ENCODE results near the gene CMSS1. TPM values are rescaled to one million over a fixed set of nuclear protein-coding genes. Genes with fewer than 3 reads are reported as not detected.

The CMSS1 gene
- total RNA-seq, 1 experiment from 2014 or later, result 55.8 TPM

DNA sequence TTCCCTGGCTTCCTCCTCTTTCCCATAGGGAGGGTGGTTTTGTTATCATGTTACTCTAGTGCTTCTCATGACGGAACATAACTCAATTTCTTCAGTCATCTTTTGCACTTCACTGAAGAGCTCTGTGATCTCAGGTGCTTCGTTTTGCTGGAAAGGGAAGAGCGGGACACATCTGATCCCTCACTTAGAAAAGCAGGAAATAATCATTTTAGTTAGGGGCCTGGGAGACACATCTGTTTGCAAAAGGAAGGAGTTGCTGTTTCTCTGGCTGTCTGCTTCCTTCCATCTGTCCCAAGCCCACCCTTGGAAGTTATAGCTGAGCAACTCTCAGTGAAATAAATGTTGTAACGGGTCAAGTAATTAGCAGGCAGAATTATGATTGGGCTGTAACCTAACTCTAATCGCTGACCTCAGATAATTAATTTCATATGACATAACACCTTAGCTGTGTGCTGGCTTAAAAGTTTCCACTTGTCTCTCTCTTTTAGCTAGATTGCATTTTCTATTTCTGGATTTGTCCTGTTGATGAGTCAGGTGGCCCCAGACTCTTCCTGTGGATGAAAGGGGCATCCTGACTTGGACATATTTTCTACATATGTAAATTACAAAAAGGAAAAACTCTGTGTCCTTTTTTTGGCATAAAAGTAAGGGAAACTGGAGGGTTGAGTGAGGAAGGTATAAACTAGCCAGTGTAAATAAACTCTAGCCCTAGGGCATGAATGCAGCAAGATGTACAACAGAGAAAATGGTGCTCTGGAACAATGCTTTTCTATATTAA is 307.7 kb downstream of the CMSS1 start:
- H3K4me3 Mint-ChIP-seq (ENCODE audit: low read depth, unreplicated experiment), result no peak overlapping the region
- H3K36me3 Mint-ChIP-seq (ENCODE audit: insufficient read depth, unreplicated experiment), result no peaks in the 10 kb centered on the region
- BruUV-seq (replicated peaks), result no TSS peak
- no peaks in the 10 kb centered on the region for H3K27me3 Mint-ChIP-seq (ENCODE audit: unreplicated experiment)
- no peaks in the 10 kb centered on the region for H3K9me3 Mint-ChIP-seq (ENCODE audit: low read depth, unreplicated experiment)
- CTCF ChIA-PET, result no interaction called here
- intact Hi-C loops (cut with micrococcal nuclease; ENCODE audit: unreplicated experiment), result no loop called here
- TF ChIP-seq, protein P1, sequence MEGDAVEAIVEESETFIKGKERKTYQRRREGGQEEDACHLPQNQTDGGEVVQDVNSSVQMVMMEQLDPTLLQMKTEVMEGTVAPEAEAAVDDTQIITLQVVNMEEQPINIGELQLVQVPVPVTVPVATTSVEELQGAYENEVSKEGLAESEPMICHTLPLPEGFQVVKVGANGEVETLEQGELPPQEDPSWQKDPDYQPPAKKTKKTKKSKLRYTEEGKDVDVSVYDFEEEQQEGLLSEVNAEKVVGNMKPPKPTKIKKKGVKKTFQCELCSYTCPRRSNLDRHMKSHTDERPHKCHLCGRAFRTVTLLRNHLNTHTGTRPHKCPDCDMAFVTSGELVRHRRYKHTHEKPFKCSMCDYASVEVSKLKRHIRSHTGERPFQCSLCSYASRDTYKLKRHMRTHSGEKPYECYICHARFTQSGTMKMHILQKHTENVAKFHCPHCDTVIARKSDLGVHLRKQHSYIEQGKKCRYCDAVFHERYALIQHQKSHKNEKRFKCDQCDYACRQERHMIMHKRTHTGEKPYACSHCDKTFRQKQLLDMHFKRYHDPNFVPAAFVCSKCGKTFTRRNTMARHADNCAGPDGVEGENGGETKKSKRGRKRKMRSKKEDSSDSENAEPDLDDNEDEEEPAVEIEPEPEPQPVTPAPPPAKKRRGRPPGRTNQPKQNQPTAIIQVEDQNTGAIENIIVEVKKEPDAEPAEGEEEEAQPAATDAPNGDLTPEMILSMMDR (IDR thresholded peaks at IDR 0.05; ENCODE audit: unreplicated experiment), result no peak
- no peak overlapping the region for H3K27ac Mint-ChIP-seq (ENCODE audit: unreplicated experiment)
- peaks cover 14% of the 10 kb centered on the region for H3K4me1 Mint-ChIP-seq (ENCODE audit: low read depth, unreplicated experiment)
- DNase-seq, result no peak

DNA sequence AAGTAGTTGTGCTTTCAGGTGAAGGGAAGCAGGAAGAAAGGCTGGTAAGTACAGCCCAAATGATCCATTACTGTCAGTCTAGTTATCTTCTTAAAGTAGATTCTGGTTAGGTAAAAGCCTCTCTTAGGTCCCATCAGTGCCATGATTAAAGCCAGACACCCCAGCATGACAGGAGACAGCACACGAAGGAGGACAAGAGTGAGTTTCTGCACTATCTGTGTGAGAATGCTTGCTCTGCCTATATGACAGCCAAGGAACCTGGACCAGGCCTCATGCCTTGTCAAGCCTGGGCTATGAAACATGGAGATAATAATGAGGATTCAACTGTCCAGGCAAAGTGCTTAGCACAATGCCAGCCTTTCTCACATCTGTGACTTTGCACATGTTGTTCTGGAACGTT is 310.1 kb downstream of the CMSS1 start:
- Mint-ChIP-seq H3K4me1 (ENCODE audit: low read depth, unreplicated experiment) (peaks cover 14% of the 10 kb centered on the region), H3K27me3 (ENCODE audit: unreplicated experiment) (no peaks in the 10 kb centered on the region), H3K36me3 (ENCODE audit: insufficient read depth, unreplicated experiment) (no peaks in the 10 kb centered on the region), H3K4me3 (ENCODE audit: low read depth, unreplicated experiment) (no peak overlapping the region), H3K27ac (ENCODE audit: unreplicated experiment) (no peak overlapping the region), H3K9me3 (ENCODE audit: low read depth, unreplicated experiment) (no peaks in the 10 kb centered on the region)
- CTCF ChIA-PET, result no interaction called here
- TF ChIP-seq, protein P1 (IDR thresholded peaks at IDR 0.05; ENCODE audit: unreplicated experiment), result no peak
- intact Hi-C loops (cut with micrococcal nuclease; ENCODE audit: unreplicated experiment), result no loop called here
- no peak for DNase-seq
- BruUV-seq (replicated peaks), result no TSS peak

DNA sequence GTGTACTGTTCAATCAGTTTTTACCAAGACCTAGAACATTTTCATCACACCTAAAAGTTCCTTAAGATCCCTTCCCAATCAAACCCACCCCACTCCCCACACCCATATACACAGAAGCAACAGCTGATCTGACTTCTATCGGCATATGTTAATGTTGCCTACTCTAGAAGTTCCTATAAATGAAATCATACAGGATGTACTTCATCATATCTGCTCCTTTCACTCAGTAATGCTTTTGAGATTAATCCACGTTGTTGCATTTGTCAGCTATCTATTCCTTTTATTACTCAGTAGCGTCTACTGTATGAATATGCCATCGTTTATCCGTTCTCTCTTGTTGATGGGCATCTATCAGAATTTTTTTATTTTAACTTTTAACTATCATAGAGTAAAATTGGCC is 310.9 kb downstream of the CMSS1 start:
- Mint-ChIP-seq H3K4me1 (ENCODE audit: low read depth, unreplicated experiment) (peaks cover 14% of the 10 kb centered on the region), H3K4me3 (ENCODE audit: low read depth, unreplicated experiment) (no peak overlapping the region), H3K27ac (ENCODE audit: unreplicated experiment) (no peak overlapping the region), H3K27me3 (ENCODE audit: unreplicated experiment) (no peaks in the 10 kb centered on the region), H3K9me3 (ENCODE audit: low read depth, unreplicated experiment) (no peaks in the 10 kb centered on the region), H3K36me3 (ENCODE audit: insufficient read depth, unreplicated experiment) (no peaks in the 10 kb centered on the region)
- no TSS peak for BruUV-seq (replicated peaks)
- DNase-seq, result no peak
- intact Hi-C loops (cut with micrococcal nuclease; ENCODE audit: unreplicated experiment), result no loop called here
- CTCF ChIA-PET, result no interaction called here
- TF ChIP-seq, protein P1 (IDR thresholded peaks at IDR 0.05; ENCODE audit: unreplicated experiment), result no peak

GRCh38 chr3:100129941-100130340 is 312.3 kb downstream of the CMSS1 start:
- no TSS peak for BruUV-seq (replicated peaks)
- H3K27me3 Mint-ChIP-seq (ENCODE audit: unreplicated experiment), result no peaks in the 10 kb centered on the region
- H3K4me1 Mint-ChIP-seq (ENCODE audit: low read depth, unreplicated experiment), result peaks cover 10% of the 10 kb centered on the region
- no peak overlapping the region for H3K27ac Mint-ChIP-seq (ENCODE audit: unreplicated experiment)
- no peak for DNase-seq
- CTCF ChIA-PET, result no interaction called here
- no peaks in the 10 kb centered on the region for H3K9me3 Mint-ChIP-seq (ENCODE audit: low read depth, unreplicated experiment)
- TF ChIP-seq, protein P1 (IDR thresholded peaks at IDR 0.05; ENCODE audit: unreplicated experiment), result no peak
- no peak overlapping the region for H3K4me3 Mint-ChIP-seq (ENCODE audit: low read depth, unreplicated experiment)
- intact Hi-C loops (cut with micrococcal nuclease; ENCODE audit: unreplicated experiment), result no loop called here
- no peaks in the 10 kb centered on the region for H3K36me3 Mint-ChIP-seq (ENCODE audit: insufficient read depth, unreplicated experiment)

All from Calu3 (cell line).